Right hindlimb (tissue), 1 donor: ENCODE data around the gene TTC23L.
"Not testable (repeated sequence)": the region's sequence is repeated elsewhere in the genome, so short reads cannot be mapped to it uniquely, and the experiment has no call there.

Source experiments
- DNase-seq: peaks from one replicate; pipeline ENCODE4 v3.0.0-alpha.2; 2018

The TTC23L gene

GRCh38 chr5:34838785-34839714 lies at the start of gene TTC23L:
Gene TTC23L (plus strand): TSS chr5:34839164. CDS start chr5:34840672, 1,508 bp downstream.
- DNase-seq = peak; percentile 91

- no peak for DNase-seq
Observed at GRCh38 chr5:34789639-34790038, 49.3 kb upstream of the TTC23L start.

GRCh38 chr5:34790069-34790468 lies 48.9 kb upstream of the TTC23L start:
- DNase-seq = no peak

- DNase-seq = no peak
Observed at GRCh38 chr5:34791761-34792244, 47.2 kb upstream of the TTC23L start.

GRCh38 chr5:34802834-34803563 lies 36.0 kb upstream of the TTC23L start:
- DNase-seq = no peak

GRCh38 chr5:34803974-34804732 lies 34.8 kb upstream of the TTC23L start:
- DNase-seq = no peak

GRCh38 chr5:34804913-34805312 lies 34.1 kb upstream of the TTC23L start:
- no peak for DNase-seq

- DNase-seq = no peak
Observed at GRCh38 chr5:34806532-34806931, 32.4 kb upstream of the TTC23L start.

- no peak for DNase-seq
Observed at GRCh38 chr5:34811706-34812105, 27.3 kb upstream of the TTC23L start.

- no peak for DNase-seq
Observed at GRCh38 chr5:34813509-34813908, 25.5 kb upstream of the TTC23L start.

GRCh38 chr5:34817558-34818351 lies 21.2 kb upstream of the TTC23L start:
- no peak for DNase-seq

- DNase-seq = no peak
Observed at GRCh38 chr5:34818717-34819116, 20.2 kb upstream of the TTC23L start.

GRCh38 chr5:34820593-34820992 lies 18.4 kb upstream of the TTC23L start:
- no peak for DNase-seq

GRCh38 chr5:34822956-34823715 lies 15.8 kb upstream of the TTC23L start:
- DNase-seq = no peak

- DNase-seq = no peak
Observed at GRCh38 chr5:34826347-34826746, 12.6 kb upstream of the TTC23L start.

- no peak for DNase-seq
Observed at GRCh38 chr5:34827588-34828506, 11.1 kb upstream of the TTC23L start.

- not testable (repeated sequence) for DNase-seq
Observed at GRCh38 chr5:34830827-34831226, 8.1 kb upstream of the TTC23L start.

- DNase-seq = no peak
Observed at GRCh38 chr5:34831303-34831702, 7.7 kb upstream of the TTC23L start.

GRCh38 chr5:34832568-34832967 lies 6.4 kb upstream of the TTC23L start:
- no peak for DNase-seq

- no peak for DNase-seq
Observed at GRCh38 chr5:34833090-34833489, 5.9 kb upstream of the TTC23L start.
